NCI-H128 (cell line): ENCODE results near the gene MINDY3.

Source experiments
- DNase-seq: peaks from one replicate; lab custom pipeline; 2025; ENCODE audit not compliant: unreplicated experiment; lab: John Stamatoyannopoulos, UW

Gene MINDY3

DNA sequence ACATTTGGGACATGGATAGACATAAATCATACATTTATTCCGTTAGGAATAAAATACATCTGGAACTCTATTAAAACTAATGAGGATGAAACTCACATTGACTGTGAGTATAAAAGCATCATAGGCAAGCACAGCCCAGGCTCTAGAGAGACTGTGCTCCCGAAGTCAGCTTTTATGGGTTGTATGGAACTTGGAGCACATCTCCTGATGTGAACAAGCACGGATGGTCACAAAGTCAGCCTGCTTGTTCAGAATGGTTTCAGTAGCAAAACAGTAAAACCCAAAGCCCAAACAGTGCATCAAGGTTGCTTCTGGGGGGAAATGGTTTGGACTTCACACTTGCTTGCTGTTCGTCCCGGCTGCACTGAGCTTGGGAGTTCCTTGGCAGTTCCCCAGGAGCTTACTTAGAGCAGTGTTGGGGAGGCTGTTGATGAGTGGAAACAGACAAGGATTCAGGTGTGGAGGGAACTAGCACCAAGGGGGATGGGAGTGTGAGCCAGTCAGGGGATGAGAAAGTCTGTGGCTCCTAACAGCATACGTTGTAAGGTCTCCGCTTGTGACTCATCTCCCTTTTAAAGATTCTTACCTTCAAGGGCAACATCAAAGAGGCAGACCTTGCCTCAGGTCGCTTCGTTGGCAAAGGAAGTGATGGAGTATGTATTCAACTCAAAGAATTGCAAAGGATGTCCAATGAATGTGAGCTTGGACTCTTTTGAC, 120.9 kb downstream of the MINDY3 start:
- DNase-seq, result no peak

DNA sequence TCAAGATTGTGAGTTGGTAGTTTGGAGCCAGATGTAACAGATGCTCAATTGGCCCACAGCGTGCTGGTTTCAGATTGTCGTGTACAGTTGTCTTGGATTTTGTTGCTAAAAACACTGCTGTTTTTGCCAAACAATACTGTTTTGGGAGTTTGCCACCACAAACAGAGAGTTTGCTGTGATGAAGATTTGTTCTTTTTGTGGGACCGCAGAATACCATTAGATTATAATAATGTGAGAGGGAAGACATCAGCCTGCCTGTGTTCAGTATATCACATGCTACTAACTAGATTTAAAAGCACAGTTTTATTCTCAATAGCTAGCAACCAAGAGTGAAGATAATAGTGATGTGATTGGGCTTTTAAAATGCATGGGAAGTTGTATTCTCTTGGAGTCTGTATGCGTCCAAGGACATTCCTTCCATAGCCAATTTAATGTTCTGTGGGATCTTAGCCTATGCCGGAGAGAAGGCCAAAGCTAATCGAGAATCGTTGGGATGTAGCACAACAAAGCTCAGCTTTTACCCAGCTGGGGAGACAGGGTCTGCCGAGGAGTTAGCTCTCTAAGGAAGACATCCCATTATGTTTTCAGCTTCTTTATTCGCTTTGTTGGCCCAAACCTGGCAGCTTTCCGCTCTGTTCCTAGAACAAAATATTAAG, 121.9 kb downstream of the MINDY3 start:
- DNase-seq, result no peak

DNA sequence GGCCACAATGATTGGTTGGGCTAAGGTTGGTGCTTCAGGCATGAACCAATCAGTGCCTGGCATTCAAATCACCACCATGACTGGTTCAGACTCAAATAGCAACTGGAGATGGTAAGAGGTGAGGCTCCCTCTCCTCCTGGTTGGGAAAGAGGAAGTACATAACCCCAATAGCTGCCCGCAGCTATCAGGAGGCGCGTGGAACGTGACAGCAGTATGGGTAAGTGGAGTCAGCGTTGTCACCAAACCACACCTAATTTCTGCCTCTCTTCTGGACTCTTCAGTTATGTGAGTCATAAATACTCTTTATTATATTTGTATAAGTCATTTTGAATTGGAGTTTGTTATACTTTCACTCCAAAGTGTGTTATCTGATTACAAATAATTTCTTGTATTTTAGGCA, 122.7 kb downstream of the MINDY3 start:
- no peak for DNase-seq

DNA sequence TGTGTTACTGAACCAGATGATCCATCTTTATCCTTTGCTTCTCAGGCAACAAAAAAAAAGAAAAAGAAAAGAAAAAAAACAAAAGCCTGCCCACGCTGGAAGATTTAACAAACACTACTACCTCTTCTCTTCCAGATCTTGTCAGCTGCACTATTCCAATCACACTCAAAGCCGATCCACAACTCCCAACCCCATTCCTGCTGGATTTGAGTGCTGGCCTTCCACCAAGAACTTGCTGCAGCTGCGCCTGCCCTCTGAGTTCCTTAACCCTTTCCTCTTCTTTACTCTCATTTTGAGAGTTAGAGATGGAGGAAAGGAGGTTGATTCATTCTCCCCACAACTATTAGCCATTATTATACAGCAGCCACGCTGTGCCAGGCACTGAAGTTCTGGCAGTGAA, 124.5 kb downstream of the MINDY3 start:
- DNase-seq, result no peak

DNA sequence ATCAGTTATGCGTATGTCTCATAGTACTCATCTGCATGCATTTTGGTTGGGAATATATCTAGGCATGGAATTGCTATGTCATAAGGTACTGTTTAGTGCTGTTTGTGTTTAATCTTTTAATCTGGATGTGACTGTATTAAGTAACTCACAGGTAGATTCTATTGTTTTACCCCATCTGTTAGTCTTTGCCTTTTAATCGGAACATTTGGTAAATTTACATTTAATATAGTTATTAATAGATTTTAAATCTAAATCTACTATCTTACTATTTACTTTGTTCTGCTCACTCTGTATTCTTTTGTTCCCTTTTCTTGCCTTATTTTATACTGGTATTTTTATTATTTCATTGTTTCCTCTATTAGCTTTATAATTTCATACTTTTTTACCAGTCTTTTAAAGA, 130.0 kb downstream of the MINDY3 start:
- no peak for DNase-seq

DNA sequence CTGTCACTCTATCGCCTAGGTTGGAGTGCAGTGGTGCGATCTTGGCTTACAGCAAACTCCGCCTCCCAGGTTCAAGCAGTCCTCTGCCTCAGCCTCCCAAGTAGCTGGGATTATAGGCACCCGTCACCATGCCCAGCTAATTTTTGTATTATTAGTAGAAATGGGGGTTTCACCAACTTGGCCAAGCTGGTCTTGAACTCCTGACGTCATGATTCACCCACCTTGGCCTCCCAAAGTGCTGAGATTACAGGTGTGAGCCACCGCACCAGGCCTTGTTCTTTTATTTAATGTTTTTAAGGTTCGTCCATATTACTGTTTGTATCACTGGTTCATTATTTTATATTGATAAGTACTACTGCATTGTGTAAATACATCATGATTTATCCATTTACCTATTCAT, 130.4 kb downstream of the MINDY3 start:
- DNase-seq, result no peak
